Activated CD8-positive, alpha-beta T cell treated with anti-CD3 and anti-CD28 coated beads, Interleukin-2, amount 10 ng/mL, durations not matched to agents 7 days and 5 days (primary cell): ENCODE data around the gene IGFBP5. TPM values are rescaled to one million over a fixed set of nuclear protein-coding genes. Genes with fewer than 3 reads are reported as not detected.

Experiments used
- ATAC-seq: fragments of 150-1000 bp; cut with Tn5 transposase; one replicate; pipeline ENCODE4 v1.10.0; 2021; ENCODE audit warnings: moderate library complexity
- CTCF ChIA-PET: fragments of 350-600 bp; sonication (Branson Sonifier 250); formaldehyde crosslinking; loops from one replicate; lab custom pipeline; 2021; ENCODE audit warnings: antibody characterized with exemption; lab: Charles Lee
- POLR2A ChIA-PET: fragments of 350-600 bp; sonication (Branson Sonifier 250); formaldehyde crosslinking; loops from one replicate; lab custom pipeline; 2021; ENCODE audit warnings: antibody characterized with exemption; lab: Charles Lee
- DNase-seq: peaks from one replicate; pipeline ENCODE4 v3.0.0-alpha.2; 2020
- H3K27ac Mint-ChIP-seq: one replicate; pipeline ENCODE4 v1.8.0; 2021; ENCODE audit warnings: mild to moderate bottlenecking, mixed read lengths
- H3K27me3 Mint-ChIP-seq: one replicate; pipeline ENCODE4 v1.8.0; 2021; ENCODE audit warnings: low read depth, mixed read lengths
- H3K36me3 Mint-ChIP-seq: one replicate; pipeline ENCODE4 v1.8.0; 2021; ENCODE audit warnings: low read depth, mixed read lengths
- H3K4me1 Mint-ChIP-seq: one replicate; pipeline ENCODE4 v1.8.0; 2021; ENCODE audit warnings: low read depth, mixed read lengths
- H3K4me3 Mint-ChIP-seq: one replicate; pipeline ENCODE4 v1.8.0; 2021; ENCODE audit warnings: mild to moderate bottlenecking, mixed read lengths
- H3K9me3 Mint-ChIP-seq: one replicate; pipeline ENCODE4 v1.8.0; 2022; ENCODE audit warnings: mixed read lengths; ENCODE audit not compliant: insufficient read depth
- total RNA-seq, 2 experiments: library from RNA; stranded (reverse); gene quantifications; one replicate each; pipeline ENCODE4 v1.2.3, GENCODE V29; 2021

IGFBP5 gene
- total RNA-seq, 2 experiments from 2014 or later = 0.08 to 0.18 TPM

DNA sequence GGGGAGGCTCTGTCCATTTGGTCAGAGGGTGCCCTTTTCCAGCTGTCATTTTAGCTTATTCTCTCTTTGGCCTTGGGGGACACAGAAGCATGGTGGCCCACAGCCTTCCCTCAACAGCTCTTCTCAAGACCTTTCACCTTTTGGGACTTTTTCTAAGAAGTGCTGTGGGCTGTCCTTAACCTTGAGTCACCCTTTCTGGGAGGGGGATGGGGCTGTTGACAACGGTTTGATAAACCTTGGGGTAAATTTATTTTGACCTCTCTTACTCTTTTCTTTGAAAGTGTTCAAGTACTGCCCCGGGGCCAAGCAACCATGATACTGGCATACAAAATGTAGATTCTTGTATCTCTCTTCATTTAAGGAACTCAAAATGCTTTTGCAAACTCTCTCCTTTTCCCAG lies 13.7 kb downstream of the IGFBP5 start:
- ATAC-seq (no peak), DNase-seq (no peak)
- peaks cover 11% of the 10 kb centered on the region for H3K4me1 Mint-ChIP-seq
- no peak overlapping the region for H3K4me3 Mint-ChIP-seq
- H3K36me3 Mint-ChIP-seq = no peaks in the 10 kb centered on the region
- CTCF ChIA-PET = interaction anchor here (0.7 to 2.4 kb wide), 11 partner anchors 10 to 1031 kb away, joined by 3 to 12 read pairs (median 5); no protein-coding TSS in a partner anchor
- H3K27ac Mint-ChIP-seq = no peak overlapping the region
- H3K9me3 Mint-ChIP-seq = no peaks in the 10 kb centered on the region
- peaks cover 17% of the 10 kb centered on the region for H3K27me3 Mint-ChIP-seq
- POLR2A ChIA-PET = no interaction called here

DNA sequence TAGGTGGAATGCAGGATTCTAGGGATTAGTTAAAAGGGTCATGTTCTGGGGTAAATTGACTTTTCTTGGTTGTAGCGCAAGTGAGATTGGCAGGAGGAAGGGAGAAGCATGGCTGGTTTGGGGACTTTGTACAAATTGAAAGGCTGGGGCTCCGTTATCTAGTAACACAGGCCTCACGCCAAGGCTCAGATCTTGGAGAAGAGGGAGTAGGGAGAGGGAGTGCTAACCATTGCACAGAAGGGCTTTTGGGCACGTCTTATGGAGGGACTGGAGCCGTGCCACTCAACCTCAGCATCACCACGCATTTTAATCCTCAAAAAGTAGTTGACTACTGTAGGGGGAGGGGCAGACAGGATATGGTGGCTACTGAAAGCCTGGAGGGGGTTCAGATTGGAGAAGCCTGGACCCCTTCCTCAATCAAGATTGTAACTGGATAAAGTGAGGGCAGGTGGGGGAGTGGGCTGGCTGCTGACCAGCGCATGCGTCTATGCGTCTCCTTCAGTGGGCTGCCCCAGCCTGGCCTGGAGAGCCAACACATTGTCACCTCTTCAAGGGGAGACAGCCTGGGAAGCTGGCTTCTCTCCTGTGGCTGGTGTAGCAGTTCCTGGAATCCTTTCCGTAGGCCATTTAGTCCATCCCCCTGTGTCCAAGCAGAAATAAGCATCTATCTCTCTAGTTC lies 14.3 kb downstream of the IGFBP5 start:
- peaks cover 16% of the 10 kb centered on the region for H3K27me3 Mint-ChIP-seq
- DNase-seq = no peak
- no peak overlapping the region for H3K27ac Mint-ChIP-seq
- ChIA-PET POLR2A (no interaction called here), CTCF (interaction anchor here (1.3 to 2.4 kb wide), 3 partner anchors 13 to 830 kb away, joined by 3 to 12 read pairs (median 11); no protein-coding TSS in a partner anchor)
- no peaks in the 10 kb centered on the region for H3K9me3 Mint-ChIP-seq
- H3K4me3 Mint-ChIP-seq = no peak overlapping the region
- H3K4me1 Mint-ChIP-seq = peaks cover 11% of the 10 kb centered on the region
- ATAC-seq = no peak
- H3K36me3 Mint-ChIP-seq = no peaks in the 10 kb centered on the region

DNA sequence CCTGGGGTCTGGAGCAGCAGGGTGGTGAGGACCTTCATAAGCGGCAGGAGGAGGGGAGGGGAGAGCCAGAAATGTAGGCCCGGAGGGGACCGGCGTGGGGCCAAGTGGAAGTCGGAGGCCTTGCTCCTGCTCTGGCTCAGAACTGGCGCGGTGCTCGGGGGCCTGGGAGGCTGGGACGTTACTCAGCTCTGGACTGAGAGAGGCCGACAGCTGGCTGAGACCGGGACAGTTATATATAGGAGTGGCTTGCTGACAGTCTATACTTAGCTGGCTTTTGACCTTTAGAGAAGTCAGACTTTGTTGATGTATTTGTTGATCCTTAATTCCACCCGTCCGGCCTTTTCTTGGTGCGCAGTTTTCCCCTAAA lies 15.7 kb downstream of the IGFBP5 start:
- H3K27me3 Mint-ChIP-seq = peaks cover 11% of the 10 kb centered on the region
- DNase-seq (no peak), ATAC-seq (no peak)
- no peaks in the 10 kb centered on the region for H3K36me3 Mint-ChIP-seq
- no peaks in the 10 kb centered on the region for H3K9me3 Mint-ChIP-seq
- CTCF ChIA-PET = interaction anchor here (0.9 kb wide), 1 partner anchor 163 kb away, joined by 3 read pairs; no protein-coding TSS in a partner anchor
- H3K4me1 Mint-ChIP-seq = peaks cover 11% of the 10 kb centered on the region
- no peak overlapping the region for H3K27ac Mint-ChIP-seq
- H3K4me3 Mint-ChIP-seq = no peak overlapping the region
- POLR2A ChIA-PET = no interaction called here

DNA sequence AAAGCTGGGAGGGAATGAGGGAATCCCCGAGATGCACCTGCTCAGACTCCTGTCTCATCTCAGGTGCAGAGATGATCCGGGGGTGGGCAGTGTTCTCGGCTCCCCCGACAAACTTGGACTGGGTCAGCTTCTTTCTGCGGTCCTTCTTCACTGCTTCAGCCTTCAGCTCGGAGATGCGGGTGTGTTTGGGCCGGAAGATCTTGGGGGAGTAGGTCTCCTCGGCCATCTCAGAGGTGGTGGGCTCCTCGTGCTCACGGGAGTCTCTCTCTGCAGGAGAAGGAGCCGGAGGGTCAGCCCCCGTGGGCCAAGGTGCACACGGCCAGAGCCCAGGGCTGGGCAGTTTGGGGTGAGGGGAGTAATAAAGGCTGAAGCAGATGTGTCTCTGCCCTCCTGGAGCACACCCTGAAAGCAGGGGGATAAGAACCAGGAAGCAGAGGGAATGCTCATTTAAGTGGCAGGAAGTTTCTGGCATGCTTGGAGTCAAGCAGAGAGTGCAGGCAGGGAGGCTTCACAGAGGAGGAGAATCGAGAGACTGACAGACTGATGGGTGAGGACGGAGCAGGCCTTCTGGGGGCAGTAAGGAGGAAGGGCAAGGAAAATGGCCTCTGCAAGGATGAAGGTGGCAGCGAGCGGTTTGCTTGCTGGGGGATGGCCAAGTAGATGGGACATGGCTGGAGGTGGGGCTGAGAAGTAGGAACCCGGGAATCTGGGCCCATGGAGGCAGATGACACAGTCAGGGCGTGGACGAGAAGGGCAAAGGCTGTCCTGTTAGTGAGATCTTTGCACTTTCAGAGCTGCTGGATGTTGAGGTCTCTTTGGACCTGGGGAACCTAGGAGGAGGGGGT lies 16.3 kb downstream of the IGFBP5 start:
- Mint-ChIP-seq H3K4me3 (no peak overlapping the region), H3K36me3 (no peaks in the 10 kb centered on the region), H3K27me3 (peaks cover 8% of the 10 kb centered on the region), H3K9me3 (no peaks in the 10 kb centered on the region), H3K4me1 (peaks cover 11% of the 10 kb centered on the region), H3K27ac (no peak overlapping the region)
- DNase-seq (no peak), ATAC-seq (no peak)
- ChIA-PET CTCF (interaction anchor here (0.9 to 1.0 kb wide), 2 partner anchors 13 to 162 kb away, joined by 3 read pairs; no protein-coding TSS in a partner anchor), POLR2A (no interaction called here)

DNA sequence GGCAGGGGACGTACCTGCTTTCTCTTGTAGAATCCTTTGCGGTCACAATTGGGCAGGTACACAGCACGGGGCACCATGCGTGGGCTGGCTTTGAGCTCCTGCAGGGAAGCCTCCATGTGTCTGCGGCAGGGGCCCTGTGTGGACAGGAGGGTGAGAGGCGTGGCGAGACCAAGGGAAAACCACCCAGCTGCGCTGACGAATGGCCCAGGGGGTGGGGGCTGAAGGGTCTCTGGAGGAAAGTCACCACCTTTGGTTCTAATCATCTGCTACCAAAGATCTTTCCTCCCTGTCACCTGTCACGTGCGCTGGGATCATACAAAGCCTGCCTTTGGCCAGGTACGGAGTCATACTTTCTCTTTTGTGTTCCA lies 17.3 kb downstream of the IGFBP5 start:
- Mint-ChIP-seq H3K27me3 (no peaks in the 10 kb centered on the region), H3K27ac (no peak overlapping the region), H3K9me3 (no peaks in the 10 kb centered on the region), H3K36me3 (no peaks in the 10 kb centered on the region), H3K4me3 (no peak overlapping the region), H3K4me1 (peaks cover 11% of the 10 kb centered on the region)
- ATAC-seq = no peak
- no peak for DNase-seq
- ChIA-PET POLR2A (no interaction called here), CTCF (interaction anchor here (1.0 kb wide), 1 partner anchor 12 kb away, joined by 3 read pairs; no protein-coding TSS in a partner anchor)

DNA sequence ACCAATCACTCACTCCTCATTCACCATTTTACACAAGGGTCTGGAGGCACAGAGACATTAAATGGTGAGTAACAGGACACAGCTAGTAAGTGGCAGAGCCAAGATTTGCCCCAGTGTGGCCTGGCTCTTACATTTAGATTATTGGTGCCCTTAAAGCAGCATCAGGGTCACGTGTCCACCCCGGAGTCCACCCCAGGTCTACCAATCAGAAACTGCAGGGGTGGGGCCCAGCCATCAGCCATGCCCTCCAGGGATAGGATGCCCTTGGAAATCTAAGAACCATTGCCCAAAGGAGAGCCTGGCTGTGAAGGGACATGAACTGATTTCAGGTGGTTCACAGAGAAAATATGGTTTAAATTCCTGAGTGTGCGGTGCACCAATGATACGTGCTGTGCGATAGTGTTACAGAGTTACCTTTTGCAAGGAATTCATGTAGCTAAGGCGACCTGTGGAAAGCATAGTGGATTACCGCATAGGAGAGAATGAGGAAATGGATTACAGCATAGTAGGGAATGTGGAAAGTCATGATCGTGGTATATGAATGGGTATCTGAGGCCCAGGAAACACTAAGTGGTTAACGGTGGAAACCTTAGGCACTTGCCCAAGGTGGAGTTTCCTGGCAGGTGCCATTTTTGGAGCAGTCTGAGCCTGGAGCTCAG lies 17.8 kb downstream of the IGFBP5 start:
- Mint-ChIP-seq H3K27ac (no peak overlapping the region), H3K27me3 (no peaks in the 10 kb centered on the region), H3K4me1 (peaks cover 11% of the 10 kb centered on the region), H3K4me3 (no peak overlapping the region), H3K36me3 (no peaks in the 10 kb centered on the region), H3K9me3 (no peaks in the 10 kb centered on the region)
- no peak for ATAC-seq
- ChIA-PET POLR2A (no interaction called here), CTCF (no interaction called here)
- no peak for DNase-seq

DNA sequence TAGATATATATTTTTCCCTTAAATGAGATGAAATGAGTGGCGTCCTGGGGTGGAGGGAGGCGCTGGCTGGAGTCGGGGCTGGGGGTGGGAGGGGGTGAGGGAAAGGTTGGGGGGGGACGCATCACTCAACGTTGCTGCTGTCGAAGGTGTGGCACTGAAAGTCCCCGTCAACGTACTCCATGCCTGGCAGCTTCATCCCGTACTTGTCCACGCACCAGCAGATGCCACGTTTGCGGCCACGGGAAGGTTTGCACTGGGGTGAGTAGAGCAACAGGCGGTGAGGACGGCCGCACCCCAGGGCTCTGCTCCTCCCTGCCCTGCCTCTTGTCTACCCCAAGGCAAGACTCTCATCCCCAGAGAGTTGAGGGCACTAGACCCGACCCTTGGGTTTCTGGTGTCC lies 18.7 kb downstream of the IGFBP5 start:
- Mint-ChIP-seq H3K4me3 (no peak overlapping the region), H3K27me3 (no peaks in the 10 kb centered on the region), H3K36me3 (no peaks in the 10 kb centered on the region), H3K27ac (no peak overlapping the region), H3K9me3 (no peaks in the 10 kb centered on the region), H3K4me1 (peaks cover 2% of the 10 kb centered on the region)
- no peak for DNase-seq
- CTCF ChIA-PET = no interaction called here
- ATAC-seq = no peak
- POLR2A ChIA-PET = no interaction called here

DNA sequence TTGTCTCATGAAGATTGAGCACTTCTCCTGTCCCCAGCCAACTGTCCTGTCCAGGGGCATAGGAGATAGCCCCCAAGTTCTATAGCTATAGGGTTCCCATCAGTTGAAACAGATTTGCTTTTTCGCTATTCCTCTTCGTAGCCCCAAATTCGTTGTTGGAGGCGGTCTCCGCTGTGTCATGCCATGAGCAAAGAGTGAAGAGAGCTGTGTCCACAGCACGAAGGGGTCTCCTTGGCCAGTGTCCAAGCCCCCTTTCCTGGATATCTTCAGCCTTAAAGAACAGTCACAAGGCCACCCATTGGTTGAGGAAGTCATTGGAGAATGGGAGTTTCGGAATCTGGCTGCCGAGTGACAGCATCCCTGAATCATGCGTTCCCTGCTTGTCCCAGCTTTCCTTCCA lies 21.0 kb downstream of the IGFBP5 start:
- H3K4me3 Mint-ChIP-seq = no peak overlapping the region
- no peak for ATAC-seq
- ChIA-PET POLR2A (no interaction called here), CTCF (interaction anchor here (0.7 to 2.2 kb wide), 3 partner anchors 8 to 154 kb away, joined by 3 to 9 read pairs (median 3); no protein-coding TSS in a partner anchor)
- no peak overlapping the region for H3K27ac Mint-ChIP-seq
- H3K36me3 Mint-ChIP-seq = no peaks in the 10 kb centered on the region
- H3K9me3 Mint-ChIP-seq = no peaks in the 10 kb centered on the region
- peaks cover 2% of the 10 kb centered on the region for H3K27me3 Mint-ChIP-seq
- no peaks in the 10 kb centered on the region for H3K4me1 Mint-ChIP-seq
- no peak for DNase-seq

DNA sequence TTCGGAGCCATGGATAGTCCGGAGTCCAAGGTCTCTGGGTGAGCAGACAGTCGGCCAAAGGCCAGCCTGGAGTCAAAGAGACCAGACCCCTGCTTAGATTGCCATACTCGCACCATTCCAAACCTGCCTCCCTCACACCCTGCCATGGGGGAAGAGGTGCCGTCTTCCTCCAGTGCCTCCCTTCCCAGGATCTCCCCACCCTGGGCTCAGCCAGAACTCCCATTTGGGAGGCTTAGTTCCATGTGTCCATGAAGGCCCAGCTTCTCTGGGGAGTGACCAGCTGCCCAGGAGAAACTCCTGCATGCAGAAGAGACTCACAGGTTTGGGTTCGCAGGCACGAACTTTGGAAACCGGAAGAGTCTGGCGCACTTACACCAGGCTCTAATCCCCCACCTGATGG lies 21.7 kb downstream of the IGFBP5 start:
- no peaks in the 10 kb centered on the region for H3K4me1 Mint-ChIP-seq
- DNase-seq (no peak), ATAC-seq (no peak)
- no peak overlapping the region for H3K4me3 Mint-ChIP-seq
- no peak overlapping the region for H3K27ac Mint-ChIP-seq
- CTCF ChIA-PET = interaction anchor here (2.2 kb wide), 1 partner anchor 154 kb away, joined by 9 read pairs; no protein-coding TSS in a partner anchor
- POLR2A ChIA-PET = no interaction called here
- H3K27me3 Mint-ChIP-seq = peaks cover 5% of the 10 kb centered on the region
- no peaks in the 10 kb centered on the region for H3K36me3 Mint-ChIP-seq
- H3K9me3 Mint-ChIP-seq = no peaks in the 10 kb centered on the region

DNA sequence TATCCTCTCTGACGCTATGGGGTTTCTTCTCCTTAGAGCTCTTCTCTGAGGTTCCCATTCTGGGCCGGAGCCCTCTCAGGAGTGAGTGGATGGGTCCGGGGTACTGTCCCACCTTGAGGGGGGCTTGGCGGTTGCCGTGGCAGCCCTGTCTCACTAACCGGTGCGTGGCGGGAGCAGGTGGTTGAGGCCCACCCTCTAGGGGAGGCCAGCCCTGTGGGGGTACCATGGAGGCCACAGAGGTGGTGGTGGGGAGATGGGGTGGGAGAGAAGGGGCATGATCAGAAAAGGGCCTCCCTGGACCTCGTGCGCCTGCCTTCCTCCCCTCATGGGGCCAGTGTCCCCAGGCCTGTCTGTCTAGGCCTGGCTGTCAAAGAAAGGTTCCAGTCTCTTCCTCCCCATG lies 22.3 kb downstream of the IGFBP5 start:
- DNase-seq (no peak), ATAC-seq (no peak)
- Mint-ChIP-seq H3K27ac (no peak overlapping the region), H3K9me3 (no peaks in the 10 kb centered on the region), H3K4me1 (no peaks in the 10 kb centered on the region), H3K36me3 (no peaks in the 10 kb centered on the region), H3K4me3 (no peak overlapping the region), H3K27me3 (peaks cover 5% of the 10 kb centered on the region)
- POLR2A ChIA-PET = no interaction called here
- CTCF ChIA-PET = interaction anchor here (1.1 kb wide), 1 partner anchor 153 kb away, joined by 3 read pairs; no protein-coding TSS in a partner anchor

DNA sequence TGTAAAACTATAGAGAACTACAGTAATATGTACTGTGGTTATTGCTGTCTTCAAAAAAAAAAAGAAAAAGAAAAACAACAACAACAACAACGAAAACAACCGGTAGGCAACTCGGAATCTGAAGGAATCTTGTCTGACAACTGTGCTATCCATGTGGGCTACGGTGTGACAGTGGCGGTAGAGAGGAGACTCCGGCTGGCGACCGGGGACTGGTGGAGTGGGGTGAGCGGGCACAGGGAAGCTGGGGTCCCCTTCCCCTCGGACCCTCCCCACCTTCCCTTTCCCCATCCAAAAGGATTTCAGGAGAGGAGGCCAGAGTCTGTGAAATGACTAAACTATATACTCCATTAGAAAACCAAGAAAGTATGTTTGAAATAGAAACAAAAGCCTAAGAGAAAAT lies 22.9 kb downstream of the IGFBP5 start:
- DNase-seq (no peak), ATAC-seq (no peak)
- H3K4me1 Mint-ChIP-seq = no peaks in the 10 kb centered on the region
- peaks cover 5% of the 10 kb centered on the region for H3K27me3 Mint-ChIP-seq
- no peaks in the 10 kb centered on the region for H3K36me3 Mint-ChIP-seq
- ChIA-PET CTCF (interaction anchor here (1.1 kb wide), 1 partner anchor 153 kb away, joined by 3 read pairs; no protein-coding TSS in a partner anchor), POLR2A (no interaction called here)
- no peak overlapping the region for H3K27ac Mint-ChIP-seq
- no peaks in the 10 kb centered on the region for H3K9me3 Mint-ChIP-seq
- H3K4me3 Mint-ChIP-seq = no peak overlapping the region
